Body of pancreas (tissue), 4 donors: ENCODE measurements around the gene TM9SF4. TPM values are rescaled to one million over a fixed set of nuclear protein-coding genes. Genes with fewer than 3 reads are reported as not detected.
"Not testable (repeated sequence)": the region's sequence is repeated elsewhere in the genome, so short reads cannot be mapped to it uniquely, and the experiment has no call there.

ENCODE experiments used
- ATAC-seq: fragments of 150-250 bp; one replicate; pipeline ENCODE4 v1.9.1; 2016
- DNase-seq, 4 donors: peaks; one replicate each; pipeline ENCODE4 v3.0.0-alpha.2; 2019
- H3K27ac ChIP-seq, 4 donors: fragments of 200-600 bp; sonication (generic); 1 replicate in 3 of 4; 2 replicates in 1 of 4; pipeline versions ENCODE4 v1.5.1 to v1.6.1; 2016 to 2019; ENCODE audit warnings: mild to moderate bottlenecking in 1 of 4, mixed read lengths in 1 of 4, moderate library complexity in 1 of 4
- H3K27me3 ChIP-seq, 2 donors: fragments of 200-600 bp; sonication (generic); one replicate each; pipeline ENCODE4 v1.6.0; 2016; ENCODE audit warnings: mild to moderate bottlenecking in 1 of 2
- H3K36me3 ChIP-seq, 2 donors: fragments of 200-600 bp; sonication (generic); replicated peaks in 1 of 2; 2 replicates each; pipeline ENCODE4 v1.5.1; 2016; ENCODE audit warnings: low read depth in 2 of 2; ENCODE audit not compliant: insufficient read depth in 1 of 2
- H3K4me1 ChIP-seq: fragments of 200-600 bp; sonication (generic); one replicate; pipeline ENCODE4 v1.6.0; 2016
- H3K4me3 ChIP-seq, 2 donors: fragments of 200-600 bp; sonication (generic); 1 replicate in 1 of 2; 2 replicates in 1 of 2; pipeline ENCODE4 v1.5.1; 2016 to 2019
- H3K9me3 ChIP-seq, 3 donors: fragments of 200-600 bp; sonication (generic); 1 replicate in 2 of 3; 2 replicates in 1 of 3; pipeline ENCODE4 v1.5.1; 2016
- CTCF ChIP-seq, 7 experiments: fragments of 450-650 bp in 4 of 7; fragments of 200-600 bp in 3 of 7; sonication (generic) in 3 of 7; IDR thresholded peaks; one replicate each; pipeline ENCODE4 v1.5.1; 2016 to 2019; ENCODE audit warnings: antibody characterized with exemption in 7 of 7
- POLR2A ChIP-seq, 3 donors: fragments of 450-650 bp; IDR thresholded peaks; one replicate each; pipeline ENCODE4 v1.6.1; 2016; ENCODE audit warnings: antibody characterized with exemption in 3 of 3, mild to moderate bottlenecking in 2 of 3
- WGBS, 2 donors: methylation state at CpG; one replicate each; pipeline ENCODE4 v1.1.5; 2017; 5-methylcytosine and 5-hydroxymethylcytosine counted together
- intact Hi-C: fragments of 100-400 bp; cut with DNase I; formaldehyde crosslinking; loops from one replicate; pipeline ENCODE4 v1.15.1; 2023
- total RNA-seq, 2 donors: library from RNA; depleted of rRNA; stranded (reverse); fragments of >200 nt; gene quantifications; one replicate each; pipeline ENCODE4 v1.1.0, GENCODE V29; 2016

Gene TM9SF4
- total RNA-seq, 2 donors from 2014 or later = 16.9 to 27.0 TPM

DNA sequence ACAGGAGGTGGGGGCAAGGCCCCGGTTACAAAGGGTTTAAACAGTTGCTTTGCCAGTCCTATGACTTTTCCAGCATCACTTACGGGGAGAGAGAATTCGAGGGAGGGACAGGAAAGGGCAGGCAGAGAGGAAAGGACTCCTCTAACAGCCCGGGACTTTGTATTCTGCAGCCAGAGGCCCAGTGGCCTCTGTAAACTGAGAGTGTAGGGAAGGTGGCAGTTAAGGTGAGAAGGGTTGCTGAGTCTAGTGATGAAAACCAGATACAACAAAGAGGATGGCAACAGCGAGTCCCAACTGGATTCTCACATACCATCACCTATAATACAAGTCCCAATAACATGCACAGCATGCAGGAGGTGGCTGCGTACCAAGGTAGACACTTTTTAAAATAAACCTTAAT, 84.5 kb downstream of the TM9SF4 start:
- intact Hi-C loops = no loop called here
- peaks cover 0 to 2% of the 10 kb centered on the region in 2 donors for H3K36me3 ChIP-seq
- WGBS, 2 donors = 81 to 86% methylated on average over 6 of the region's 6 CpGs
- ATAC-seq = no peak
- no peak for TF ChIP-seq CTCF (IDR thresholded peaks at IDR 0.05)
- TF ChIP-seq POLR2A (IDR thresholded peaks at IDR 0.05) = no peak
- DNase-seq = no peak
- H3K27ac ChIP-seq = peak overlapping the region in 1 of 4 donors; percentile 41
- no peak overlapping the region for H3K4me3 ChIP-seq
- H3K4me1 ChIP-seq = peaks cover 57% of the 10 kb centered on the region
- H3K27me3 ChIP-seq = no peaks in the 10 kb centered on the region
- no peaks in the 10 kb centered on the region for H3K9me3 ChIP-seq

DNA sequence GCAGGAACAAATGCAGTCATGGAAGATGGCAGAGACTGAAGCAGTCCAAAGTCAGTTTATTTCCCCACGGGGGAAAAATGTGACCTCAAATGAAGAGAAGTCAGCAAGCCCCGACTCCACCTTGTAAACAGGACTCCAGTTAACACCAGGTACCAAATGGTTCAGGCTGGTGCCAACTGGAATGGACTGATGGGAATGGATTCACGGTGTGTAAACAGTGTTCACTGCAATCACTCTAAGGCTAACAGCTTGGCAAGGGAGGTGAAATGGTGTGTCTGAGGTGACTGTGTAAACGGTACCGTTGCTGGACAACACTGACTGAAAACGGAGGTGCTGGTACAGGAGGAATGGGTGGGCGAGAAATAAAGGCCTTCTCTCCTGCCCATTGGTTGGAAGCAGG, 86.1 kb downstream of the TM9SF4 start:
- TF ChIP-seq CTCF (IDR thresholded peaks at IDR 0.05) = no peak
- no peak for TF ChIP-seq POLR2A (IDR thresholded peaks at IDR 0.05)
- peak; percentile 15 to 62 (median 50) for DNase-seq
- WGBS, 2 donors = 24 to 30% methylated on average over 7 of the region's 7 CpGs
- Histone ChIP-seq H3K4me3 (no peak overlapping the region), H3K27me3 (no peaks in the 10 kb centered on the region), H3K36me3 (peaks cover 0 to 2% of the 10 kb centered on the region in 2 donors), H3K9me3 (no peaks in the 10 kb centered on the region), H3K27ac (peak overlapping the region in 3 of 4 donors; percentile 12 to 37 (median 15)), H3K4me1 (peaks cover 44% of the 10 kb centered on the region)
- intact Hi-C loops = no loop called here
- peak; percentile 70 for ATAC-seq

- H3K36me3 ChIP-seq, H3K27ac ChIP-seq: not testable (repeated sequence)
Observed at GRCh38 chr20:32196613-32197012, 87.1 kb downstream of the TM9SF4 start.

GRCh38 chr20:32197136-32197535, 87.6 kb downstream of the TM9SF4 start:
- peaks cover 50% of the 10 kb centered on the region for H3K4me1 ChIP-seq
- ATAC-seq, intact Hi-C loops, H3K27me3 ChIP-seq, DNase-seq, H3K9me3 ChIP-seq, H3K4me3 ChIP-seq, H3K36me3 ChIP-seq, H3K27ac ChIP-seq: not testable (repeated sequence)
- WGBS, 2 donors = 89 to 90% methylated on average over 6 to 19 of the region's 20 CpGs

More at GRCh38 chr20:32196613-32197012, 87.1 kb downstream of the TM9SF4 start:
- ATAC-seq, H3K9me3 ChIP-seq, DNase-seq, H3K27me3 ChIP-seq, intact Hi-C loops, H3K4me3 ChIP-seq: not testable (repeated sequence)
- peaks cover 47% of the 10 kb centered on the region for H3K4me1 ChIP-seq
- 92 to 94% methylated on average over 7 to 11 of the region's 11 CpGs for WGBS, 2 donors

- no peak for ATAC-seq
- 59 to 68% methylated on average over 3 to 4 of the region's 4 CpGs for WGBS, 2 donors
Observed at GRCh38 chr20:32199006-32199405, 89.5 kb downstream of the TM9SF4 start.

More at GRCh38 chr20:32199006-32199405, 89.5 kb downstream of the TM9SF4 start:
- Histone ChIP-seq H3K4me3 (no peak overlapping the region), H3K4me1 (peaks cover 50% of the 10 kb centered on the region), H3K27me3 (no peaks in the 10 kb centered on the region), H3K9me3 (no peaks in the 10 kb centered on the region), H3K36me3 (peaks cover 0 to 4% of the 10 kb centered on the region in 2 donors), H3K27ac (no peak overlapping the region)
- no peak for DNase-seq
- TF ChIP-seq POLR2A (IDR thresholded peaks at IDR 0.05) (no peak), CTCF (IDR thresholded peaks at IDR 0.05) (no peak)
- intact Hi-C loops = no loop called here
